GM18907 (cell line): Measurements from ENCODE around the gene SS18L1.
A peak's percentile ranks its signal among the peaks of the same experiment; 100 is the strongest.
"Not testable (repeated sequence)": the region's sequence is repeated elsewhere in the genome, so short reads cannot be mapped to it uniquely, and the experiment has no call there.

Experiments
- ATAC-seq: cut with Tn5 transposase; IDR thresholded peaks from one replicate; pipeline ENCODE4 v1.9.1; 2021; ENCODE audit warnings: mild to moderate bottlenecking, moderate library complexity; ENCODE audit not compliant: unreplicated experiment

SS18L1 gene

GRCh38 chr20:62143081-62143956 is at the start of gene SS18L1, which contains the start of gene PSMA7:
Gene SS18L1 (plus strand): TSS chr20:62143769. CDS start chr20:62143821, 52 bp downstream.
Gene PSMA7 (minus strand): TSS chr20:62143394. CDS start chr20:62143303, 91 bp downstream.
- ATAC-seq, result peak; percentile 75

GRCh38 chr20:62096421-62097380 is 46.9 kb upstream of the SS18L1 start:
- ATAC-seq, result no peak

- no peak for ATAC-seq
These were observed 45.6 kb upstream of the SS18L1 start for GRCh38 chr20:62097881-62098407.

- ATAC-seq, result no peak
These were observed 42.5 kb upstream of the SS18L1 start for GRCh38 chr20:62101078-62101477.

- no peak for ATAC-seq
These were observed 39.9 kb upstream of the SS18L1 start for GRCh38 chr20:62103508-62104233.

GRCh38 chr20:62104234-62104789 is 39.3 kb upstream of the SS18L1 start:
- ATAC-seq, result no peak

GRCh38 chr20:62104791-62105345 is 38.7 kb upstream of the SS18L1 start:
- no peak for ATAC-seq

GRCh38 chr20:62105592-62105991 is 38.0 kb upstream of the SS18L1 start:
- no peak for ATAC-seq

- ATAC-seq, result no peak
These were observed 32.4 kb upstream of the SS18L1 start for GRCh38 chr20:62111148-62111547.

- no peak for ATAC-seq
These were observed 31.2 kb upstream of the SS18L1 start for GRCh38 chr20:62112368-62112767.

- no peak for ATAC-seq
These were observed 28.7 kb upstream of the SS18L1 start for GRCh38 chr20:62114894-62115293.

- not testable (repeated sequence) for ATAC-seq
These were observed 27.7 kb upstream of the SS18L1 start for GRCh38 chr20:62115800-62116407.

- ATAC-seq, result no peak
These were observed 26.8 kb upstream of the SS18L1 start for GRCh38 chr20:62116558-62117361.

- ATAC-seq, result no peak
These were observed 26.3 kb upstream of the SS18L1 start for GRCh38 chr20:62117362-62117646.

- no peak for ATAC-seq
These were observed 25.9 kb upstream of the SS18L1 start for GRCh38 chr20:62117658-62118057.

- ATAC-seq, result no peak
These were observed 25.2 kb upstream of the SS18L1 start for GRCh38 chr20:62118113-62119043.

- ATAC-seq, result no peak
These were observed 24.5 kb upstream of the SS18L1 start for GRCh38 chr20:62119115-62119514.
